NB4 (cell line): ENCODE measurements around the gene NCF4.

Experiments used
- MYC ChIP-seq: IDR thresholded peaks from 2 replicates; pipeline ENCODE4 v1.6.1; 2011; ENCODE audit warnings: low read depth, low read length
- POLR2A ChIP-seq: IDR thresholded peaks from 2 replicates; pipeline ENCODE4 v1.6.1; 2011; ENCODE audit warnings: mild to moderate bottlenecking; ENCODE audit not compliant: insufficient read length; ENCODE audit errors: extremely low read depth
- TF ChIP-seq, protein P1 (sequence below): IDR thresholded peaks from one replicate; pipeline ENCODE4 v1.5.1; 2012; ENCODE audit warnings: low read depth, low read length
- TF ChIP-seq, protein P2 (sequence below): IDR thresholded peaks from 2 replicates; pipeline ENCODE4 v1.6.1; 2011; ENCODE audit warnings: low read depth, low read length

DNA sequence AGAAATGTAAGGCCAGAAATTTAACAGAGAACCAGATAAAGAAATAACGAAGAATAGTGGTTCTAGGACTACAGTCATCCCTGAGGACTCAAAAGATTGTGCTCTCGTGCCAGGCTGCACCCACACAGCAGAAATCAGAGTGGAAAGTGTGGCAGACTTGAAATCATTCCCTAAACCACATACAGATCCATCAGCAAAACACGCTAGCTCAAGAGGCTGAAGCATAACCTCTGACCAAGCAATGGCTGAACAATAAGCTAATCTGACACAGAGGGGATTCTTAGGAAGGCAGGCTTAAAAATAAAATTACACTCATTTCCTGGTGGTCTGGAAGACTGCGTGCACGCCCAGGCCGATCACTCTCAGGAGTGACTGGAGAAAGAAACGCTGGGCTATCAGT, 19.0 kb downstream of the NCF4 start:
- TF ChIP-seq, protein P1, sequence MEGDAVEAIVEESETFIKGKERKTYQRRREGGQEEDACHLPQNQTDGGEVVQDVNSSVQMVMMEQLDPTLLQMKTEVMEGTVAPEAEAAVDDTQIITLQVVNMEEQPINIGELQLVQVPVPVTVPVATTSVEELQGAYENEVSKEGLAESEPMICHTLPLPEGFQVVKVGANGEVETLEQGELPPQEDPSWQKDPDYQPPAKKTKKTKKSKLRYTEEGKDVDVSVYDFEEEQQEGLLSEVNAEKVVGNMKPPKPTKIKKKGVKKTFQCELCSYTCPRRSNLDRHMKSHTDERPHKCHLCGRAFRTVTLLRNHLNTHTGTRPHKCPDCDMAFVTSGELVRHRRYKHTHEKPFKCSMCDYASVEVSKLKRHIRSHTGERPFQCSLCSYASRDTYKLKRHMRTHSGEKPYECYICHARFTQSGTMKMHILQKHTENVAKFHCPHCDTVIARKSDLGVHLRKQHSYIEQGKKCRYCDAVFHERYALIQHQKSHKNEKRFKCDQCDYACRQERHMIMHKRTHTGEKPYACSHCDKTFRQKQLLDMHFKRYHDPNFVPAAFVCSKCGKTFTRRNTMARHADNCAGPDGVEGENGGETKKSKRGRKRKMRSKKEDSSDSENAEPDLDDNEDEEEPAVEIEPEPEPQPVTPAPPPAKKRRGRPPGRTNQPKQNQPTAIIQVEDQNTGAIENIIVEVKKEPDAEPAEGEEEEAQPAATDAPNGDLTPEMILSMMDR: no peak
- TF ChIP-seq POLR2A (no peak), MYC (no peak)
- TF ChIP-seq, protein P2, sequence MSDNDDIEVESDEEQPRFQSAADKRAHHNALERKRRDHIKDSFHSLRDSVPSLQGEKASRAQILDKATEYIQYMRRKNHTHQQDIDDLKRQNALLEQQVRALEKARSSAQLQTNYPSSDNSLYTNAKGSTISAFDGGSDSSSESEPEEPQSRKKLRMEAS: no peak
